RWPE2 (cell line): ENCODE data around the gene TCERG1L.

Source experiments
- ATAC-seq: fragments of 200-7000 bp; cut with Tn5 transposase; 3 replicates; pipeline ENCODE4 v1.9.1; 2021; ENCODE audit warnings: low read depth
- DNase-seq: peaks from one replicate; pipeline ENCODE4 v3.0.0-alpha.2; 2020; ENCODE audit warnings: low spot score
- H3K27ac ChIP-seq: fragments of 450-650 bp; 2 replicates; pipeline ENCODE4 v1.5.1; 2017; ENCODE audit warnings: mild to moderate bottlenecking; ENCODE audit not compliant: poor library complexity, severe bottlenecking
- H3K27me3 ChIP-seq: fragments of 250-450 bp; sonication (Bioruptor Pico); 2 replicates; pipeline ENCODE4 v1.5.1; 2021; ENCODE audit warnings: mild to moderate bottlenecking, moderate library complexity; ENCODE audit not compliant: insufficient read depth, poor library complexity, severe bottlenecking
- H3K36me3 ChIP-seq: fragments of 250-450 bp; sonication (Bioruptor Pico); 2 replicates; pipeline ENCODE4 v1.5.1; 2020; ENCODE audit warnings: low read depth, mild to moderate bottlenecking, moderate library complexity
- H3K4me1 ChIP-seq: fragments of 250-450 bp; sonication (Bioruptor Pico); 2 replicates; pipeline ENCODE4 v1.5.1; 2021; ENCODE audit warnings: mild to moderate bottlenecking, moderate library complexity; ENCODE audit not compliant: insufficient read depth, poor library complexity, severe bottlenecking
- H3K4me3 ChIP-seq: fragments of 250-450 bp; sonication (Bioruptor Pico); 2 replicates; pipeline ENCODE4 v1.5.1; 2021; ENCODE audit warnings: mild to moderate bottlenecking, moderate library complexity; ENCODE audit not compliant: severe bottlenecking
- H3K9me3 ChIP-seq: fragments of 250-450 bp; sonication (Bioruptor Pico); 2 replicates; pipeline ENCODE4 v1.5.1; 2021; ENCODE audit warnings: mild to moderate bottlenecking, moderate library complexity; ENCODE audit not compliant: severe bottlenecking
- CTCF ChIP-seq: fragments of 450-650 bp; IDR thresholded peaks from one replicate; pipeline ENCODE4 v1.5.1; 2017; ENCODE audit warnings: mild to moderate bottlenecking, moderate library complexity; ENCODE audit not compliant: poor library complexity, severe bottlenecking

TCERG1L gene

GRCh38 chr10:131110241-131110783, 201.2 kb downstream of the TCERG1L start:
- no peaks in the 10 kb centered on the region for H3K4me1 ChIP-seq
- ATAC-seq (no peak), DNase-seq (no peak)
- no peak overlapping the region for H3K27ac ChIP-seq
- no peak for TF ChIP-seq CTCF
- H3K27me3 ChIP-seq: no peaks in the 10 kb centered on the region
- H3K4me3 ChIP-seq: no peak overlapping the region
- H3K36me3 ChIP-seq: no peaks in the 10 kb centered on the region
- no peaks in the 10 kb centered on the region for H3K9me3 ChIP-seq

- no peaks in the 10 kb centered on the region for H3K9me3 ChIP-seq
- H3K4me1 ChIP-seq: no peaks in the 10 kb centered on the region
- no peak overlapping the region for H3K27ac ChIP-seq
- TF ChIP-seq CTCF: no peak
- no peak for DNase-seq
- no peaks in the 10 kb centered on the region for H3K36me3 ChIP-seq
- H3K4me3 ChIP-seq: no peak overlapping the region
- no peaks in the 10 kb centered on the region for H3K27me3 ChIP-seq
- no peak for ATAC-seq
These were observed 201.8 kb downstream of the TCERG1L start for GRCh38 chr10:131109726-131110125.

GRCh38 chr10:131109291-131109690, 202.2 kb downstream of the TCERG1L start:
- ATAC-seq: no peak
- H3K9me3 ChIP-seq: no peaks in the 10 kb centered on the region
- H3K4me1 ChIP-seq: no peaks in the 10 kb centered on the region
- no peak overlapping the region for H3K27ac ChIP-seq
- no peak for TF ChIP-seq CTCF
- H3K27me3 ChIP-seq: no peaks in the 10 kb centered on the region
- no peak overlapping the region for H3K4me3 ChIP-seq
- H3K36me3 ChIP-seq: no peaks in the 10 kb centered on the region
- no peak for DNase-seq

- Histone ChIP-seq H3K27ac (no peak overlapping the region), H3K36me3 (no peaks in the 10 kb centered on the region), H3K4me3 (no peak overlapping the region), H3K27me3 (no peaks in the 10 kb centered on the region), H3K4me1 (no peaks in the 10 kb centered on the region), H3K9me3 (no peaks in the 10 kb centered on the region)
- ATAC-seq (no peak), DNase-seq (no peak)
- TF ChIP-seq CTCF: no peak
These were observed 203.6 kb downstream of the TCERG1L start for GRCh38 chr10:131107970-131108369.

- Histone ChIP-seq H3K9me3 (no peaks in the 10 kb centered on the region), H3K27me3 (no peaks in the 10 kb centered on the region), H3K36me3 (no peaks in the 10 kb centered on the region), H3K4me1 (no peaks in the 10 kb centered on the region), H3K4me3 (no peak overlapping the region), H3K27ac (no peak overlapping the region)
- no peak for TF ChIP-seq CTCF
- ATAC-seq (no peak), DNase-seq (no peak)
These were observed 208.8 kb downstream of the TCERG1L start for GRCh38 chr10:131102676-131103075.
